Effector memory CD8-positive, alpha-beta T cell (primary cell): Measurements from ENCODE around the gene LRBA.
"Not testable (repeated sequence)": the region's sequence is repeated elsewhere in the genome, so short reads cannot be mapped to it uniquely, and the experiment has no call there.

ENCODE experiments used
- ATAC-seq: fragments of 150-1000 bp; cut with Tn5 transposase; replicated peaks from 2 replicates; pipeline ENCODE4 v1.10.0; 2021; ENCODE audit warnings: mild to moderate bottlenecking, moderate library complexity
- DNase-seq, 3 experiments: peaks; one replicate each; pipeline ENCODE4 v3.0.0; 2021
- H3K27ac Mint-ChIP-seq, 2 donors: one replicate each; pipeline ENCODE4 v1.8.0; 2022; ENCODE audit warnings: mild to moderate bottlenecking in 2 of 2, mixed read lengths in 2 of 2, moderate library complexity in 2 of 2
- H3K27me3 Mint-ChIP-seq, 2 donors: one replicate each; pipeline ENCODE4 v1.8.0; 2022; ENCODE audit warnings: mixed read lengths in 2 of 2
- H3K36me3 Mint-ChIP-seq: one replicate; pipeline ENCODE4 v1.8.0; 2022; ENCODE audit warnings: mild to moderate bottlenecking, moderate library complexity, mixed read lengths; ENCODE audit not compliant: insufficient read depth
- H3K4me1 Mint-ChIP-seq, 2 donors: one replicate each; pipeline ENCODE4 v1.8.0; 2022; ENCODE audit warnings: low read depth in 2 of 2, mixed read lengths in 2 of 2
- H3K4me3 Mint-ChIP-seq, 2 donors: one replicate each; pipeline ENCODE4 v1.8.0; 2022; ENCODE audit warnings: mild to moderate bottlenecking in 2 of 2, mixed read lengths in 2 of 2, moderate library complexity in 2 of 2
- H3K9me3 Mint-ChIP-seq, 2 donors: one replicate each; pipeline ENCODE4 v1.8.0; 2022; ENCODE audit warnings: mixed read lengths in 2 of 2

LRBA gene

DNA sequence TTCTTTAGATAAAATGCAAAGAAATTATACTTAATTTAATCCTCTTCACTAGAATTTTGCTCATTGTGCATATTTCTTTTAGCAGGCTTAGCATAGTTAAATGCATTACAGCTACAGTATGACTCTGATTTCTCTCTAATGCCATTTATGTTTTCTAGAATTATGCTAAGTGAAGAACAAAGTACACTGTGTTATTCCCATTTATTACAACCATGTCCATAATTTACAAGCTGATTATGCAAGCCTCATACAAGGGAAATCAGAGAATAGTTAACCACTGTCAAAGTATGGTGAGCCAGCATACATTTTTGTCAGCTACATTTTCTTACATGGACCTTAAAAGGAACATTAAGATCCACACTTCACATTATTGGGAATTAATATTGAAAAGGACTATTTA, 334.0 kb downstream of the LRBA start:
- Mint-ChIP-seq H3K27me3 (no peaks in the 10 kb centered on the region), H3K27ac (no peak overlapping the region), H3K4me1 (peaks cover 5 to 15% of the 10 kb centered on the region in 2 donors), H3K9me3 (no peaks in the 10 kb centered on the region), H3K36me3 (peaks cover 11% of the 10 kb centered on the region), H3K4me3 (no peak overlapping the region)
- DNase-seq = no peak
- no peak for ATAC-seq

DNA sequence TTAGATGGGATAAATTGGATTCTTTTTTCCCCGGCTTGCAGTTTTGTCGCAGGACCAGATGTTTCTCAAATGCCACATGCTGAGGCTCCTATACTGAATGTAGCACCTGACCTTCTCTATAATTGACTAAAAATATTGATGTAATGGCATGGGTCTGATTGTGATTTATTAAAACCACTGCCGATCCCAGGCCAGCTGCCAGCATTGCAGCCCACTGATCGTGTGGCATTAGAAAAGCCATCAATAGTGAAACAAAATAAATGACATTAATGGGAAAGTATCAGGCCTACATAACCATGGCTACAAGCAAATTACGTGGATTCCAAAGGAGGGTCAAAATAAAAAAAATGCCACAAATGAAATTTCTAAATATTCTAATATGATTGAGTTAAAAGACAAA, 334.4 kb downstream of the LRBA start:
- ATAC-seq (no peak), DNase-seq (no peak)
- Mint-ChIP-seq H3K36me3 (peaks cover 11% of the 10 kb centered on the region), H3K4me3 (no peak overlapping the region), H3K9me3 (no peaks in the 10 kb centered on the region), H3K27ac (no peak overlapping the region), H3K27me3 (no peaks in the 10 kb centered on the region), H3K4me1 (peaks cover 5 to 11% of the 10 kb centered on the region in 2 donors)

DNA sequence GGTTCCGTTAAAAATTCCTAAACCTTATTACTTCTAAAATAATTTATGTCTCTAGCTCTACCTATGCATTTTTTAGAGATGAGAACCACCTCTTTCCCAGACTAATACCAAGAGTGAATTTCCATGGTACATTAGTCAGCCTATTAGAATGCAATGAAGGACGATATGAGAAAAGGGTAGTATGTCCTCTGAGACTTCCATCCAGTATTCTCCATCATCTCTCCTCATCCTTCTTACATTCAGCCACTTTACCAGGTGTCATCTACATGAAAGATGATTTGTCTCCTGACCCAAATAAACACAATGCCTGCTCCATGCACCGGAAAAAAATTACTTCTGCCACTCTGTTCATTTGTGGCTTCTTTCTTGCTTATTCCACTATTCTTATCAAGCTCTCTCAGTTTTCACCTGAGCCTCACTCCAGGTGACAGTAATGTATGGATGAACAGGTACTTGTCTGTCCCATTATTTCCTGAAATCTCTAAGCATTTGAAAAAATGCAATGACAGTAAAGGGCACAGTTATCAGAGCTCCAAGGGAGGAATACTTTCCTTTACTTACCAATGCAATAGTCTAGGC, 335.2 kb downstream of the LRBA start:
- H3K27me3 Mint-ChIP-seq = no peaks in the 10 kb centered on the region
- peaks cover 4 to 8% of the 10 kb centered on the region in 2 donors for H3K4me1 Mint-ChIP-seq
- peaks cover 8% of the 10 kb centered on the region for H3K36me3 Mint-ChIP-seq
- ATAC-seq (no peak), DNase-seq (no peak)
- H3K4me3 Mint-ChIP-seq = no peak overlapping the region
- no peaks in the 10 kb centered on the region for H3K9me3 Mint-ChIP-seq
- no peak overlapping the region for H3K27ac Mint-ChIP-seq

DNA sequence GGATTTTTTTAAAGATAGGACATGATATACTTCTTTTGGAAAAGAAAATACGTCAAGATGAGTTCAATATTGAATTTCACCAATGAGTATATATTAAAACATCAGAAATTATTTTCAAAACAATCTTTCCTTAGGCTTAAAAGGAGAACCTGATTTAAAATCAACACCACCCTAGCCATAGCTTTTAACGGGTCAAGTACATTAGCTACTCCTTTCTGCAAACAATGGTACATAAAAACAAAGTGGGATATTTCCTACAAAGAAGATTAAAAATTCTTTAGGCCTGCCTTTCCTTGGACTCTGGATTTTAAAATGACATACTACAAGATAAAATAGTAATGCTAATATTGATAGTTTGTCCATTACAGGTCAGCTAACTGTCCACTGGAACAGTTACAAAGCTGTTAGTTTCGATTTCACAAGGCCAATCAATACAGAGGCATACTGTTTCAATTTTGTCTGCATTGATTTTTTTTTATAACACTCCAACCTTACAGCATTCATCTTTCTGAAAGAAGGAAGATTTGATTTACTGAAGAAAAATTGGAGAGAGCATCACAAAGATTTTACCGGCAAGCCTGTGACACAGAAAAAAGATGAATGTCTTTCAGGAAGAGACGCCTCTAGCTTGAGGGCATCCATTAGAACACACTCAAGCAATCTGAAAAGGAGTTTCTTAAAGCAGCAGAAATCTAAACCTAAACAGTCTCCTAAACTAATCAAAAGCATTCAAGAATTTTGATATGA, 335.9 kb downstream of the LRBA start:
- peaks cover 4 to 8% of the 10 kb centered on the region in 2 donors for H3K4me1 Mint-ChIP-seq
- no peaks in the 10 kb centered on the region for H3K27me3 Mint-ChIP-seq

DNA sequence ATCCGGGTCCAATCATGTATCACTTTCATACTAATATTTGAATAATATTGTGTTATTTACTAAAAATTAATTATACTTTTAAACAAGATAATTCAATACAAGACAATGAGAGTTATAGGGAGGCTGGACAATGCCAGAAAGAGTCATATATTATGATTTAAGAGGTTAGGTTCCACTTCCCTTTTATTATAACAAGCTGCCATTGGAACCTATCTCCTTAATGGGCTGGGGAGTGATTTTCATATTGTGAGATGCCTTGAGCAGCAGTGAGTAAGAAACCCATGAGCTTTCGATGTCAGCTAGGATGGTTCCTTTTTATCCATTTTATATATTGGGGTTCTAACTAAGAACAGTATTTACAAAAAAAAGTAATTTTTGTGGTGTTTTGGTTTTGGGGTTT, 341.3 kb downstream of the LRBA start:
- peaks cover 4% of the 10 kb centered on the region in 2 donors for H3K4me1 Mint-ChIP-seq
- DNase-seq (no peak), ATAC-seq (no peak)
- H3K27ac Mint-ChIP-seq = no peak overlapping the region
- H3K36me3 Mint-ChIP-seq = no peaks in the 10 kb centered on the region
- H3K27me3 Mint-ChIP-seq = no peaks in the 10 kb centered on the region
- no peaks in the 10 kb centered on the region for H3K9me3 Mint-ChIP-seq
- no peak overlapping the region for H3K4me3 Mint-ChIP-seq

More for the DNA sequence above, 335.9 kb downstream of the LRBA start:
- peaks cover 8% of the 10 kb centered on the region for H3K36me3 Mint-ChIP-seq
- DNase-seq = no peak
- H3K9me3 Mint-ChIP-seq = no peaks in the 10 kb centered on the region
- H3K27ac Mint-ChIP-seq = no peak overlapping the region
- ATAC-seq = no peak
- H3K4me3 Mint-ChIP-seq = no peak overlapping the region

DNA sequence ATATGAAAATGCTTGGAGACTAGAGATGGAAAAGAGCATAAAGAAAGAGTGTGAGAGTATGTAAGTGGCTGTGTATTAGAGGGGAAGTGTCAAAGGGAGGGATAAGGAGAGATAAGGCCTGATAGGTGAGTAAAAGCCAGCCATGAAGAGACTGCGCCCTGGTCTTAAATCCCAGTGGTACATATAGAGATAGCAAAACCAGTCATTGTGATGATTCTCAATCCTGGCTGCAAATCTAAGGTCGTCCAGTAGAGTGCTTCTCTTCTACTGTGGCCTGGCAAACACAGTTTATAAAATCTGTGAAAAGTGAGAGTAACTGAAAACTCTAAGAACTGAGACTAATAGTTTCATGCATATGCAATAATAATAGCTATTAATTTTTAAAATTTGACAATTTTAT, 346.3 kb downstream of the LRBA start:
- H3K4me1 Mint-ChIP-seq = peaks cover 4 to 8% of the 10 kb centered on the region in 2 donors
- H3K36me3 Mint-ChIP-seq = no peaks in the 10 kb centered on the region
- no peaks in the 10 kb centered on the region for H3K9me3 Mint-ChIP-seq
- no peak overlapping the region for H3K4me3 Mint-ChIP-seq
- no peak overlapping the region for H3K27ac Mint-ChIP-seq
- no peak for ATAC-seq
- no peaks in the 10 kb centered on the region for H3K27me3 Mint-ChIP-seq
- DNase-seq = no peak

DNA sequence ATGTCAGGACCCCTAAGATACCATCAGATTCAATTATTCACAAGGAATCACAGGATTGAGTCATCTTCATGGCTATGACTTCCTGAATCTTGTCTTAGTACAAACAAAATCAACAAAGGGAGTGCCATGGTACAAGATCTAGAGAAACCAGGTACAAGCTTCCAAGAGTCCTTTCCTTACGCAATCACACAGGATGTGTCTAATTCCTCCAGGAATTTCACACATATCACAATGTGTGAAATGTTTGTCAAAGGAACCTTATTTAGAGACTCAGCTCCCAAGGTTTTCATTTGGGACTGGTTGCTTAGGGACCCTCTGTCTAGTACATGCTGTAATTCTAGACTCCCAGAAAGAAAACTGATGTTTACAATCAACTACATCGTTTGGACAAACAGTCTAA, 350.1 kb downstream of the LRBA start:
- no peak overlapping the region for H3K4me3 Mint-ChIP-seq
- DNase-seq = no peak
- ATAC-seq = no peak

DNA sequence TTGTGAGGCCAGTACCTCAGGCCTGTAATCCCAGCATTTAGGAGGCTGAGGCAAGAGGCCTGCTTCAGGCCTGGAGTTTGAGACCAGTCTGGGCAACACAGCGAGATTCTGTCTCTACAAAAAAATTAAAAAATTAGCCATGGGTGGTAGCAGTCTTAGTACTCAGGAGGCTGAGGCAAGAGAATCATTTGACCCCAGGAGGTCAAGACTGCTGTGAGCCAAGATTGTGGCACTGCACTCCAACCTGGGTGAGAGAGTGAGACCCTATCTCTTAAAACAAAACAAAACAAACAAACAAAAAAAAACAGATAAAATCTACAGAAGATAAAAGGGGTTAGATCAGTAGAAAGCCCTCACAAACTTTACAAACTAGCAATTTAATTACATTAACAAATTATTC, 352.4 kb downstream of the LRBA start:
- peak overlapping the region in 1 of 2 donors; percentile 20 for H3K27ac Mint-ChIP-seq
- no peaks in the 10 kb centered on the region for H3K9me3 Mint-ChIP-seq
- H3K4me3 Mint-ChIP-seq = no peak overlapping the region
- H3K36me3 Mint-ChIP-seq = peaks cover 3% of the 10 kb centered on the region
- H3K27me3 Mint-ChIP-seq = no peaks in the 10 kb centered on the region
- ATAC-seq (no peak), DNase-seq (no peak)
- H3K4me1 Mint-ChIP-seq = peaks cover 0 to 15% of the 10 kb centered on the region in 2 donors

More for the DNA sequence above, 350.1 kb downstream of the LRBA start:
- Mint-ChIP-seq H3K9me3 (no peaks in the 10 kb centered on the region), H3K36me3 (peaks cover 3% of the 10 kb centered on the region), H3K27ac (no peak overlapping the region), H3K4me1 (peaks cover 0 to 15% of the 10 kb centered on the region in 2 donors), H3K27me3 (no peaks in the 10 kb centered on the region)

DNA sequence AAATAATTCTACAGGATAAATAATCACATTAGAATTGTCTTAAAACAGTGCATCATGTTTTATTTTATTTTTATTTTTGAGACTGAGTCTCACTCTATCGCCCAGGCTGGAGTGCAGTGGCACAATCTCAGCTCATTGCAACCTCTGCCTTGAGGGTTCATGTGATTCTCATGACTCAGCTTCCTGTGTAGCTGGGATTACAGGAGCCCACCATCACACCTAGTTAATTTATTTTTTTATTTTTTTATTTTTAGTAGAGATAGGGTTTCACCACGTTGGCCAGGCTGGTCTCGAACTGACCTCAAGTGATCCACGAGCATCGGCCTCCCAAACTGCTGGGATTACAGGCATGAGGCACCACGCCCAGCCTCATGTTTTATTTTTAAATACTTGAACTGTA, 353.5 kb downstream of the LRBA start:
- H3K4me3 Mint-ChIP-seq, ATAC-seq, DNase-seq, H3K27ac Mint-ChIP-seq, H3K36me3 Mint-ChIP-seq, H3K9me3 Mint-ChIP-seq, H3K27me3 Mint-ChIP-seq: not testable (repeated sequence)
- peaks cover 0 to 15% of the 10 kb centered on the region in 2 donors for H3K4me1 Mint-ChIP-seq

DNA sequence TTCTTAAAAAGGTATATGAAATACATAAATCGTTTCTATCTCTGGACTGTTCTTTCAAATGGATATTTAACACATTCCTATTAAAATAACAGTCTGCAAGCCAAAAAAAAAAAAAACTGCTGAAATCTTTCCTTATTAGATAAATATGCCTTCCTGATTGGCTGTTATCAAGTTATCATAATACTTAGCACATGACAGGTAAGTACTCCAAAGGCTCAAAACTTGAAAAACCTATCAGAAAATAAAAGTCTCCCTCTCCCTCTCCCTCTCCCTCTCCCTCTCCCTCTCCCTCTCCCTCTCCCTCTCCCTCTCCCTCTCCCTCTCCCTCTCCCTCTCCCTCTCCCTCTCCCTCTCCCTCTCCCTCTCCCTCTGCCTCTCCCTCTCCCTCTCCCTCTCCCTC, 356.8 kb downstream of the LRBA start:
- not testable (repeated sequence) for ATAC-seq, H3K9me3 Mint-ChIP-seq, H3K4me1 Mint-ChIP-seq, H3K4me3 Mint-ChIP-seq, H3K27ac Mint-ChIP-seq, H3K27me3 Mint-ChIP-seq, DNase-seq, H3K36me3 Mint-ChIP-seq

DNA sequence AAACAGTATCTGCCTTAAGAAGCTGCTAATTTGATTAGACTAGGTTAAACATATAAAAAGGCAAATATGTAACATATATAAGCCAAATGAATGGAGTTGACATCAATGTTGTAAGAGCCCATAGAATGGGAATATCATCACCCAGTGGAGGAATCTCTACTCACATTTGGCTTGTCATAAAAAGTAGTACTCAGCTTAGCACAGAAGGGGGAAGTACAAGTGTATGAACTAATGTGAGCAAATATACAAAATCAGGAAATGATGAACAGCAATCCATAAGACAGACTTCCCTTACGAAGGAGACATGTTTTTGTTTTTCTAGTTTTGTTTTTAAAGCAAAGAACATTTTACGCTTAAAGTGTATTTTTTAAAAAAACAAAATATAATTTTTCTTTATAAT, 358.2 kb downstream of the LRBA start:
- DNase-seq = no peak
- ATAC-seq = no peak
- Mint-ChIP-seq H3K27ac (no peak overlapping the region), H3K27me3 (no peaks in the 10 kb centered on the region), H3K9me3 (no peaks in the 10 kb centered on the region), H3K36me3 (peaks cover 6% of the 10 kb centered on the region), H3K4me1 (peaks cover 0 to 2% of the 10 kb centered on the region in 2 donors), H3K4me3 (no peak overlapping the region)

DNA sequence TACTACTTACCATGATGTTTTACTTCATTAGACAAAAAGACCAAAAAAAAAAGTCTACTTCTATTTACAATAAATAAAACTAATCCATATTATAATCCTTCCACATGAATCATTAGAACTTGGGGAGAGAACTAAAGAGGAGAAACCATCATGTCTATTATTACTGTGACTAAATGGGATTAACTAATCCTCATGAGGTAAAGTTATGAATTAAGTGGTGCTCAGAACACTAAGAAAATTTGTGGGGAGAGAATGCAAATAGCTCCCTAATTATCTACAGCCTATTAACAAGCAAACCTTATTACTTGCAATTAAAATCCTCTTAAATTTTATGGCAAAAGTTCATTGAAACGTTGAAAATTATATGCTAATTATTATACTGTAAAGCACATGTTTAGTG, 364.3 kb downstream of the LRBA start:
- no peaks in the 10 kb centered on the region for H3K27me3 Mint-ChIP-seq
- no peaks in the 10 kb centered on the region for H3K9me3 Mint-ChIP-seq
- H3K4me3 Mint-ChIP-seq = no peak overlapping the region
- H3K4me1 Mint-ChIP-seq = peaks cover 13 to 16% of the 10 kb centered on the region in 2 donors
- ATAC-seq = no peak
- DNase-seq = no peak
- no peak overlapping the region for H3K27ac Mint-ChIP-seq
- peaks cover 4% of the 10 kb centered on the region for H3K36me3 Mint-ChIP-seq

DNA sequence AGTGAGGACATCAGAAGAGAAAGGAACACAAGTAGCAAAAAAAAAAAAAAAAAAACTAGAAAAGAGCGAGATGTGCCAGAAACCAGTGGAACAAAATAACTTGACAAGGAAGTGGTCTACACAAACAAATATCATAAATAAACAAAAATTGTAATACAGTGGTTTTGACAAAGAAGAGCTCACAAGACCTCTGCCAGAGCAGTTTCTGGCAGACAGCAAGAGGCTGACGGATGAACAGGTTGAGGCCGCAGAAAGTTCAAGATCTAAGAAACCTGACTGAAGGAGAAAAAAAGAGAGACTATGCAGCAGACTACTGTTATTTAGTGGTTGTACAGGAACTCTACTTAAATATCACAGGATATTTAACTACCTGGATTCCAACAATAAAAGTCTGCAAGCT, 367.0 kb downstream of the LRBA start:
- Mint-ChIP-seq H3K27ac (peak overlapping the region in 1 of 2 donors; percentile 63), H3K27me3 (no peaks in the 10 kb centered on the region), H3K4me3 (no peak overlapping the region), H3K36me3 (no peaks in the 10 kb centered on the region), H3K4me1 (peaks cover 11 to 16% of the 10 kb centered on the region in 2 donors), H3K9me3 (no peaks in the 10 kb centered on the region)
- ATAC-seq (peak; percentile 40), DNase-seq (no peak)

DNA sequence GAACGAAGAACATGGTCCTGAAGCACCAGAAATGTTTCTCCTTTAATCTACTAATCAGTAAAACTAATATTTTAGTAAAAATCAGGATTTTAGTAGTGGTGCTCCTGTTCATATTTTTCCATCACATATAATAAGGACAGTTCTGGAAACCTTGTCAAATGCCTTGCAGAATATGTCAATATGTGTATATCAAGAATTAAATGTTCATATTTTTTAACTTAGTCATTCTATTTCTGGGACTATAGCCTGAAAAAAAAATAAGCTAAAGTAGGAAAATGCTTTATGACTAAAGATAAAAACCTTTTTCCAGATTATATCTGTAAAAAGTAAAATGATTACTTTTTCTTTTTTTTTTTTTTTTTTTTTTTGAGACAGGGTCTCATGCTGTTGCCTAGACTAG, 368.1 kb downstream of the LRBA start:
- H3K4me1 Mint-ChIP-seq = peaks cover 11 to 16% of the 10 kb centered on the region in 2 donors

More for the DNA sequence above, 368.1 kb downstream of the LRBA start:
- H3K9me3 Mint-ChIP-seq = no peaks in the 10 kb centered on the region
- H3K27ac Mint-ChIP-seq = no peak overlapping the region
- DNase-seq (no peak), ATAC-seq (no peak)
- no peaks in the 10 kb centered on the region for H3K27me3 Mint-ChIP-seq
- H3K4me3 Mint-ChIP-seq = no peak overlapping the region
- no peaks in the 10 kb centered on the region for H3K36me3 Mint-ChIP-seq
